Activated naive CD4-positive, alpha-beta T cell (primary cell): Measurements from ENCODE around the gene NDUFAF8.

ENCODE experiments used
- DNase-seq, 4 experiments: peaks; one replicate each; lab custom pipeline; 2025; lab: John Stamatoyannopoulos, UW

Gene NDUFAF8

GRCh38 chr17:81238490-81238814 lies 666 bp upstream of the NDUFAF8 start:
- no peak for DNase-seq

GRCh38 chr17:81239714-81240555 lies 817 bp downstream of the NDUFAF8 start:
- DNase-seq = peak in 1 of 4 experiments; percentile 33

- DNase-seq = no peak
Observed at GRCh38 chr17:81240761-81241160, 1.6 kb downstream of the NDUFAF8 start.

GRCh38 chr17:81241203-81241602 lies 2.1 kb downstream of the NDUFAF8 start:
- no peak for DNase-seq

GRCh38 chr17:81241648-81242420 lies 2.7 kb downstream of the NDUFAF8 start:
- peak; percentile 27 to 52 (median 48) for DNase-seq

- DNase-seq = no peak
Observed at GRCh38 chr17:81242421-81243332, 3.6 kb downstream of the NDUFAF8 start.

GRCh38 chr17:81243333-81243664 lies 4.2 kb downstream of the NDUFAF8 start:
- DNase-seq = no peak

GRCh38 chr17:81244358-81245023 lies 5.4 kb downstream of the NDUFAF8 start:
- no peak for DNase-seq

GRCh38 chr17:81245024-81245664 lies 6.0 kb downstream of the NDUFAF8 start:
- DNase-seq = no peak

GRCh38 chr17:81245665-81246342 lies 6.7 kb downstream of the NDUFAF8 start:
- DNase-seq = no peak

- no peak for DNase-seq
Observed at GRCh38 chr17:81246343-81246670, 7.2 kb downstream of the NDUFAF8 start.

GRCh38 chr17:81246679-81247338 lies 7.7 kb downstream of the NDUFAF8 start:
- no peak for DNase-seq

- no peak for DNase-seq
Observed at GRCh38 chr17:81247339-81247990, 8.3 kb downstream of the NDUFAF8 start.

GRCh38 chr17:81248649-81249048 lies 9.5 kb downstream of the NDUFAF8 start:
- no peak for DNase-seq

- DNase-seq = no peak
Observed at GRCh38 chr17:81249223-81250040, 10.3 kb downstream of the NDUFAF8 start.

- DNase-seq = no peak
Observed at GRCh38 chr17:81250286-81251093, 11.4 kb downstream of the NDUFAF8 start.

- no peak for DNase-seq
Observed at GRCh38 chr17:81251094-81251708, 12.1 kb downstream of the NDUFAF8 start.
